ENCODE measurements around the gene MEFV. TPM values are rescaled to one million over a fixed set of nuclear protein-coding genes. Genes with fewer than 3 reads are reported as not detected.

Gene MEFV
- total and polyA plus RNA-seq, 2 of the 13 experiments (the other 11 are each of a cell fraction or from before 2014, with no cell fraction given): 0.22 TPM; not detected in 1

DNA sequence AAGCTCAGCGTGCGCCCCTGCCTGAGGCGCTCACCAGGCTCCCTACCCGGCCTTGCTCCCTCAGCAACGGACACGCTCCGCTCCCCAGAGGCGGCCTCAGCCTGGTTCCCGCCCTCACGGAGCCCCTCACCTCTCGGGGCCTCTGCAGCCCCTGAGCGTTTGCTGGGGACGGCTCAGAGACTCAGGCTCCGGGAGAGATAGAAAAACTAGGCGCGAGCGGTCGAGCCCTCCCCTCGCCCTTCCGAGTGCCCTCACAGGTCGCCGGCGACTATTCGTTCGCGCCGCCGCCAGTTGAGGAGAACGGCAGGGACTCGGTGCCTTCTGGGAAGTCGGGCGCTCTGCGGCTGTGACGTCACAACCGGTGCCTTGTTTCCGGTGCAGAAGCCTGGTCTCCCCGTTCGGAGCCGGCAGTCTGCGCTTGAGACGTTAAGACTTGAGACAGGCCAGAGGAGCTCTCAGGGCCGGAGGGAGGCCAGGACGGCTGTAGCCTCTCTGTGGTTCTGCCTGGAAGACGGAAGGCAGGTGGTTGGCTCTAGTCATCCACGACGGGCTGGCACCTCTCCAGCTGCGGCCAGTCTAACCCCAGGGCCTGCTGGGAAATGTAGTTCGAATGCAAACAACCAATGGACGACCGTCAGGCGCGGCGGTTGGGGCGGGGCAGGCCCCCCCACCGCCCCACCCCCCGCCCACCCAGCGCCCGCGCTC, 21.4 kb downstream of the MEFV start, which contains the start of gene ZNF200 (continued):
- TF ChIP-seq, protein P1, sequence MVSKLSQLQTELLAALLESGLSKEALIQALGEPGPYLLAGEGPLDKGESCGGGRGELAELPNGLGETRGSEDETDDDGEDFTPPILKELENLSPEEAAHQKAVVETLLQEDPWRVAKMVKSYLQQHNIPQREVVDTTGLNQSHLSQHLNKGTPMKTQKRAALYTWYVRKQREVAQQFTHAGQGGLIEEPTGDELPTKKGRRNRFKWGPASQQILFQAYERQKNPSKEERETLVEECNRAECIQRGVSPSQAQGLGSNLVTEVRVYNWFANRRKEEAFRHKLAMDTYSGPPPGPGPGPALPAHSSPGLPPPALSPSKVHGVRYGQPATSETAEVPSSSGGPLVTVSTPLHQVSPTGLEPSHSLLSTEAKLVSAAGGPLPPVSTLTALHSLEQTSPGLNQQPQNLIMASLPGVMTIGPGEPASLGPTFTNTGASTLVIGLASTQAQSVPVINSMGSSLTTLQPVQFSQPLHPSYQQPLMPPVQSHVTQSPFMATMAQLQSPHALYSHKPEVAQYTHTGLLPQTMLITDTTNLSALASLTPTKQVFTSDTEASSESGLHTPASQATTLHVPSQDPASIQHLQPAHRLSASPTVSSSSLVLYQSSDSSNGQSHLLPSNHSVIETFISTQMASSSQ (IDR thresholded peaks at IDR 0.05; ENCODE audit: low read depth): no peak
- TF ChIP-seq, protein P1 (CRISPR knock-in tag; IDR thresholded peaks at IDR 0.05; ENCODE audit: borderline replicate concordance): peak; percentile 52; the same call in 1 of the 2 replicates
- peak; percentile 62 for TF ChIP-seq ZNF761 (CRISPR knock-in tag; conservative IDR thresholded peaks at IDR 0.05)
- no peak for TF ChIP-seq MZF1 (CRISPR knock-in tag; IDR thresholded peaks at IDR 0.05; ENCODE audit: borderline replicate concordance)
- peak; percentile 63; the same call in 1 of the 2 replicates for TF ChIP-seq MEIS2 (CRISPR knock-in tag; IDR thresholded peaks at IDR 0.05)
- TF ChIP-seq POLR2A (IDR thresholded peaks at IDR 0.05; ENCODE audit: insufficient read depth in 1 of 2, low read depth in 2 of 2, low read length in 2 of 2): peak; percentile 85 to 93
- TF ChIP-seq SCMH1 (CRISPR knock-in tag; IDR thresholded peaks at IDR 0.05; ENCODE audit: borderline replicate concordance): no peak
- TF ChIP-seq, protein P2, sequence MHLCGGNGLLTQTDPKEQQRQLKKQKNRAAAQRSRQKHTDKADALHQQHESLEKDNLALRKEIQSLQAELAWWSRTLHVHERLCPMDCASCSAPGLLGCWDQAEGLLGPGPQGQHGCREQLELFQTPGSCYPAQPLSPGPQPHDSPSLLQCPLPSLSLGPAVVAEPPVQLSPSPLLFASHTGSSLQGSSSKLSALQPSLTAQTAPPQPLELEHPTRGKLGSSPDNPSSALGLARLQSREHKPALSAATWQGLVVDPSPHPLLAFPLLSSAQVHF (CRISPR knock-in tag; IDR thresholded peaks at IDR 0.05): no peak
- TF ChIP-seq ZNF660 (CRISPR knock-in tag; IDR thresholded peaks at IDR 0.05; ENCODE audit: borderline replicate concordance, low read depth): no peak
- no peak for TF ChIP-seq IKZF1 (IDR thresholded peaks at IDR 0.05)
- no peak for TF ChIP-seq ZNF24 (IDR thresholded peaks at IDR 0.05)
- no peak for TF ChIP-seq MAZ (IDR thresholded peaks at IDR 0.05; ENCODE audit: borderline replicate concordance, low read depth, low read length)
- TF ChIP-seq MAZ (CRISPR knock-in tag; IDR thresholded peaks at IDR 0.05; ENCODE audit: low read depth): peak; percentile 54
- TF ChIP-seq, protein P3, sequence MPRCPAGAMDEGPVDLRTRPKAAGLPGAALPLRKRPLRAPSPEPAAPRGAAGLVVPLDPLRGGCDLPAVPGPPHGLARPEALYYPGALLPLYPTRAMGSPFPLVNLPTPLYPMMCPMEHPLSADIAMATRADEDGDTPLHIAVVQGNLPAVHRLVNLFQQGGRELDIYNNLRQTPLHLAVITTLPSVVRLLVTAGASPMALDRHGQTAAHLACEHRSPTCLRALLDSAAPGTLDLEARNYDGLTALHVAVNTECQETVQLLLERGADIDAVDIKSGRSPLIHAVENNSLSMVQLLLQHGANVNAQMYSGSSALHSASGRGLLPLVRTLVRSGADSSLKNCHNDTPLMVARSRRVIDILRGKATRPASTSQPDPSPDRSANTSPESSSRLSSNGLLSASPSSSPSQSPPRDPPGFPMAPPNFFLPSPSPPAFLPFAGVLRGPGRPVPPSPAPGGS (CRISPR knock-in tag; IDR thresholded peaks at IDR 0.05): peak; percentile 91; the same call in 1 of the 2 replicates
- peak; percentile 67 for TF ChIP-seq IRF2 (CRISPR knock-in tag; IDR thresholded peaks at IDR 0.05)
- TF ChIP-seq ELF3 (CRISPR knock-in tag; IDR thresholded peaks at IDR 0.05): no peak
- TF ChIP-seq KDM3A (CRISPR knock-in tag; IDR thresholded peaks at IDR 0.05; ENCODE audit: low read depth): 0 out of 2 replicates have a peak, but pooled peaks have one; percentile 37
- TF ChIP-seq SALL2 (CRISPR knock-in tag; IDR thresholded peaks at IDR 0.05): 0 out of 2 replicates have a peak, but pooled peaks have one; percentile 21
- no peak for TF ChIP-seq ZNF12 (CRISPR knock-in tag; IDR thresholded peaks at IDR 0.05)
- TF ChIP-seq RARG (CRISPR knock-in tag; IDR thresholded peaks at IDR 0.05; ENCODE audit: low read depth): 0 out of 2 replicates have a peak, but pooled peaks have one; percentile 51
- TF ChIP-seq, protein P4, sequence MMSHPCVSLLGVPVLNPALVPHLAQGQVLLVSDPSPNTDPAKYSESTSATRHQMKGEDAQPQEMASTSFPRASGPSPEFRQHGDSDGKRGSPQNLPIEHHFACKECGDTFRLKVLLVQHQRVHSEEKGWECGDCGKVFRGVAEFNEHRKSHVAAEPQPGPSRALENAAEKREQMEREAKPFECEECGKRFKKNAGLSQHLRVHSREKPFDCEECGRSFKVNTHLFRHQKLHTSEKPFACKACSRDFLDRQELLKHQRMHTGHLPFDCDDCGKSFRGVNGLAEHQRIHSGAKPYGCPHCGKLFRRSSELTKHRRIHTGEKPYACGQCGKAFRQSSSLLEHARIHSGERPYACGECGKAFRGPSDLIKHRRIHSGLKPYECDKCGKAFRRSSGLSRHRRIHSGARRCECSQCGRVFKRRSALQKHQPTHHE (CRISPR knock-in tag; IDR thresholded peaks at IDR 0.05; ENCODE audit: borderline replicate concordance): 0 out of 2 replicates have a peak, but pooled peaks have one; percentile 59
